ENCODE results near the gene KDM6B. TPM values are rescaled to one million over a fixed set of nuclear protein-coding genes. Genes with fewer than 3 reads are reported as not detected.

The KDM6B gene
- total RNA-seq, 2 experiments from 2014 or later: 65.4 to 77.7 TPM

GRCh38 chr17:7846063-7846735 is 12.2 kb downstream of the KDM6B start:
- ChIA-PET POLR2A (interaction anchor here (4.1 to 5.0 kb wide), 2 partner anchors 10 to 12 kb away, joined by 33 to 44 read pairs; partner anchors contain the start of genes KDM6B, NAA38 and TMEM88), CTCF (interaction anchor here (1.2 to 4.0 kb wide), 5 partner anchors 11 to 40 kb away, joined by 3 to 42 read pairs (median 8); partner anchors contain the start of genes KDM6B and NAA38)

GRCh38 chr17:7846765-7847661 is 13.0 kb downstream of the KDM6B start:
- ChIA-PET POLR2A (interaction anchor here (0.6 kb wide), 1 partner anchor 345 kb away, joined by 4 read pairs; no protein-coding TSS in a partner anchor), CTCF (interaction anchor here (0.8 to 4.9 kb wide), 5 partner anchors 9 to 143 kb away, joined by 3 to 34 read pairs (median 5); partner anchors contain the start of genes CYB5D1, KDM6B and NAA38)

- CTCF ChIA-PET: interaction anchor here (1.2 to 4.9 kb wide), 3 partner anchors 9 to 142 kb away, joined by 3 to 34 read pairs (median 5); partner anchors contain the start of genes CYB5D1, KDM6B and NAA38
These were observed 14.1 kb downstream of the KDM6B start for GRCh38 chr17:7848131-7848579.

GRCh38 chr17:7848739-7849129 is 14.7 kb downstream of the KDM6B start:
- ChIA-PET CTCF (interaction anchor here (4.9 kb wide), 1 partner anchor 14 kb away, joined by 34 read pairs; the partner anchor contains the start of gene KDM6B), POLR2A (no interaction called here)

More at GRCh38 chr17:7848131-7848579, 14.1 kb downstream of the KDM6B start:
- POLR2A ChIA-PET: no interaction called here

GRCh38 chr17:7849130-7849750 is 15.2 kb downstream of the KDM6B start:
- POLR2A ChIA-PET: interaction anchor here (0.6 kb wide), 1 partner anchor 20 kb away, joined by 3 read pairs; no protein-coding TSS in a partner anchor
- CTCF ChIA-PET: interaction anchor here (4.9 kb wide), 1 partner anchor 15 kb away, joined by 34 read pairs; the partner anchor contains the start of gene KDM6B

- ChIA-PET POLR2A (interaction anchor here (0.6 kb wide), 1 partner anchor 20 kb away, joined by 3 read pairs; no protein-coding TSS in a partner anchor), CTCF (interaction anchor here (1.7 to 4.9 kb wide), 4 partner anchors 13 to 106 kb away, joined by 6 to 34 read pairs (median 7); partner anchors contain the start of gene KDM6B)
These were observed 15.9 kb downstream of the KDM6B start for GRCh38 chr17:7849751-7850504.

- ChIA-PET CTCF (interaction anchor here (0.7 to 4.9 kb wide), 9 partner anchors 9 to 140 kb away, joined by 3 to 34 read pairs (median 5); partner anchors contain the start of gene KDM6B), POLR2A (interaction anchor here (1.0 kb wide), 1 partner anchor 81 kb away, joined by 4 read pairs; the partner anchor contains the start of genes CNTROB and TRAPPC1)
These were observed 16.9 kb downstream of the KDM6B start for GRCh38 chr17:7850701-7851437.

GRCh38 chr17:7851438-7852261 is 17.6 kb downstream of the KDM6B start:
- POLR2A ChIA-PET: interaction anchor here (1.0 kb wide), 1 partner anchor 80 kb away, joined by 4 read pairs; the partner anchor contains the start of genes CNTROB and TRAPPC1
- CTCF ChIA-PET: interaction anchor here (0.7 to 4.9 kb wide), 9 partner anchors 9 to 139 kb away, joined by 3 to 34 read pairs (median 5); partner anchors contain the start of gene KDM6B

GRCh38 chr17:7852262-7852670 is 18.2 kb downstream of the KDM6B start:
- ChIA-PET POLR2A (no interaction called here), CTCF (interaction anchor here (1.0 to 4.9 kb wide), 3 partner anchors 18 to 138 kb away, joined by 4 to 34 read pairs (median 4); partner anchors contain the start of gene KDM6B)

GRCh38 chr17:7852919-7853690 is 19.1 kb downstream of the KDM6B start:
- POLR2A ChIA-PET: interaction anchor here (0.6 to 1.0 kb wide), 2 partner anchors 8 to 611 kb away, joined by 3 read pairs; no protein-coding TSS in a partner anchor
- CTCF ChIA-PET: interaction anchor here (0.6 to 1.0 kb wide), 4 partner anchors 15 to 416 kb away, joined by 3 to 5 read pairs (median 3); no protein-coding TSS in a partner anchor

- ChIA-PET POLR2A (interaction anchor here (0.6 to 1.0 kb wide), 2 partner anchors 9 to 612 kb away, joined by 3 read pairs; no protein-coding TSS in a partner anchor), CTCF (interaction anchor here (0.6 to 1.0 kb wide), 4 partner anchors 14 to 417 kb away, joined by 3 to 5 read pairs (median 3); no protein-coding TSS in a partner anchor)
These were observed 19.6 kb downstream of the KDM6B start for GRCh38 chr17:7853691-7854038.

- POLR2A ChIA-PET: interaction anchor here (0.6 to 1.0 kb wide), 2 partner anchors 9 to 613 kb away, joined by 3 read pairs; no protein-coding TSS in a partner anchor
These were observed 20.2 kb downstream of the KDM6B start for GRCh38 chr17:7854078-7854777.

GRCh38 chr17:7854851-7855659 is 21.0 kb downstream of the KDM6B start, which contains the start of gene TMEM88:
Gene TMEM88, plus strand, starts transcription at chr17:7855066. Its CDS starts 9 bp downstream, at chr17:7855075.
- POLR2A ChIA-PET: interaction anchor here (2.9 kb wide), 1 partner anchor 11 kb away, joined by 44 read pairs; no protein-coding TSS in a partner anchor
- CTCF ChIA-PET: interaction anchor here (2.6 kb wide), 2 partner anchors 20 to 57 kb away, joined by 10 to 22 read pairs; no protein-coding TSS in a partner anchor

More at GRCh38 chr17:7854078-7854777, 20.2 kb downstream of the KDM6B start:
- CTCF ChIA-PET: interaction anchor here (1.0 kb wide), 1 partner anchor 19 kb away, joined by 5 read pairs; no protein-coding TSS in a partner anchor

All from activated CD8-positive, alpha-beta memory T cell treated with anti-CD3 and anti-CD28 coated beads for 36 hours (primary cell).